GM19193 (cell line): ENCODE data around the gene RBM20.

Experiments
- POLR2A ChIP-seq: IDR thresholded peaks from 4 replicates; pipeline ENCODE4 v1.6.1; 2011; ENCODE audit not compliant: insufficient read depth, insufficient read length; ENCODE audit errors: extremely low read depth

The RBM20 gene

DNA sequence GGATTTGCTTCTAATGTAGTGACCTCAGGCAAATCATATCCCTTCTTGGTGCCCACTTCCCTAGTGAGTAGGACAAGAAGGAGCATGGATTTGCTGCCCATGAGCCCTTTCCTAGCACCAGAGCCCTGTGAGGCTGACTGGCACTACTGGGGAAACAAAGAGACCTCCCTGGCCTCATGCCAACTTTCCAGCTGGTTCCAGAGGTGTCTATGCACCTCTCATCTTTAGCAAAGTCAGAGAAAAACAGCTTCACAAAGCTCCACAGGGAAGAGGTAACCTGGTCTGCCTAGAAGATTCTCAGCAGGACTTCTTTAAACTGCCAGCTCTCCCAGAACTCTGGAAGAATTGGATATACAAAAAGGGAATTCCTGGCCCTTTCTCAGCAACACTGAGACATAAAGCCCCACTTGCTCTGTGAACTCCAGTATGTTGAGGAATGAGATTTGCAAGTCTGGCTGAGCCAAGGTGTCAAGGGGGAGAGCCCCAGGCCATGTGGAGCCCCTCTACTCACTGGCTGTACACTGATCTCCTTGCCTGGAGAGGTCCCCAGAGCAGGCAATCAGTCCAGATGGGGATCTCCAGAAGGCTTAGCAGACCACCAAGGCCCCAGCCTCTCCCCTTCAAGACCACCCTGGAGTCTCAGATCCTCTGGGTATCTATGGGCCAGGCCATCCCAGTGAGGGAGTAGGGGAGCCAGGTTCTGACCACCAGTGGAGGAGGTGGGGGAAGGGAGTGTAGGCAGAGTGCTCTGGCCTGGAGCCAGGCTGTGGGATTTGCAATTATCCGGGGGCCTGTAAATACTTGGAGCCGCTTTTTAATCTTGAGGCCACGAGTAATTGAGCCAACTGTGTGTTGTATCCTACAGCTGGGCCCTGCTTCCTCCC, 24.4 kb upstream of the RBM20 start:
- no peak for TF ChIP-seq POLR2A

- TF ChIP-seq POLR2A, result no peak
Measured at GRCh38 chr10:110620398-110620719, 23.8 kb upstream of the RBM20 start.

DNA sequence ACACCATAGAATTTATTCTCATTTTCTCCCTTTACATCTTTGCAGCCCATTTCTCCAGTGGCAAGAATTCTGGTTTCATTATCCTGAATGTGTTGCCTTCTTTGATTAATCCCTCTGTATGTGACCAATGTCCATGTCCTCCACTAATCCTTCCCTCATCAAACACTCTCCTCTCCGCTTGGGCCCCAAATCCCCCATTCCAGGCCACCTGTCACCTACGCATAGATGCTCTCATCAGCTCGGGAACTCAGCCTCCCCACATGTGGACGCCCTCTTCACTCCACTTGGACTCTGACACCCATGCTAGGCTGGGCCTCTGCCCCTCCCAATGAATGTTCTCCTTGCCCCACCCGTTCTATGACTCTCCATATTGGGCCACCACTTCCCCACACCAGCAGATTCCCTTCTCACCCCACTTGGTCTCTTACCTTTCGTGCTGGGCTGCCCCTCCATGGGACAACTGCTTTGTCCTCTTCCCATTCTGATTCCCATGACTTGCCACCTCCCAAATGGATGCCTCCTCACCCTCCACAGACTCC, 18.7 kb upstream of the RBM20 start:
- TF ChIP-seq POLR2A, result no peak

DNA sequence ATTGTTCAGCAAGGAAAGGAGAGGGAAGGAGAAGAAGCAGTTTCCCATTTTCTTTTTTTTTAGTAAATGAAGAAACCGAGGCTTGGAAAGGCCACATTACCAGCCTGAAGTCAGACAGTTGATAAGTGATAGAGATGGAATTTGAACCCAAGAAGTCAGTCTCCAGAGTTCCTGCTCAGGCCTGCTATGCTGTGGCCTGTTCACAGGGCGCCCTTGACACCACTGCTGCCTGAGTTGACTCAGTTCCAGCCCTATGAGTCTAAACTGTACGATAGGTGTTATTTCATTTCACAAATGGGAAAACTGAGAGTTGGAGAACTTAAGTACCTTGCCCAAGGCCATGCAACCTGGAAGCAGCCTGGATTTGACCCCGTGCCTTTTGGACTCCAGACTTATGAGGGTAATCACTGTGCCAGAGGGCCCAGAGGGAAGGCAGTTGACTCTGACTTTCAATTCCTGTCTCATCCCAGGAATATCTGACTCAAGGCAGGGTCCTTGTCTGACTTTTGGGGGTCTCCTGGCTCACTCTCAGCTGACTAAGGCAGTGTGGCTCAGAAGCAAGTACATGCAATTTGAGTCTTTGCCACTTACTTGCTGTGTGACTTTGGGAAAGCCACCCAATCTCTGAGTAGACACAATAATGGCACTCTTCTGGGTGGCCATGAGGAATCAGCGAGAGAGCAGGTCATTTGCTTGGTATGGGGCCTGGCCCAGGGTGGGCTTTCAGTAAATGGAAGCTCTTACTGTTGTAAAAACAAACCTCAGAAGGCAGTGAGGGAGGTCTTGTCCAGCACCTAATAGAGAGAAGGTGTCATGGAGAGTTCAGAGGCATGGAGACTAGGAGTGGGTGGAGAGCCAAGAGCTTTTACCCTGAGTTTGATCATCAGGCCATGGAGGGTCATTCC, 17.9 kb upstream of the RBM20 start:
- TF ChIP-seq POLR2A, result no peak

DNA sequence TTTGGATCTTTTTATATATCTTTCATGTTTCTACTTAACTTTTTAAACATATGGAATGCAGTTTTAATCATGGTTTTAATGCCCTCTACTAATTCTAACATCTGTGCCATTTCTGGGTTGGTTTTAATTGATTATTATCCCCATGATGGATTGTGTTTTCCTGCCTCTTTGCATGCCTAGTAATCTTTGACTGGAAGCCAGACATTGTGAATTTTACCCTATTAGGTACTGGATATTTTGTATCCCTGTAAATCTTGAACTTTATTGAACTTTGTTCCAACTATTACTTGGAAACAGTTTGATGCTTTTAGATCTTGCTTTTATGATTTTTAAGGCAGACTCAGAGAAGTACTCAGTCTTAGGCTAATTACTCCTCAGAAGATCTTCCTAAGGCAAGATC, 16.0 kb upstream of the RBM20 start:
- no peak for TF ChIP-seq POLR2A

- TF ChIP-seq POLR2A, result no peak
Measured at GRCh38 chr10:110629680-110630191, 14.4 kb upstream of the RBM20 start.

DNA sequence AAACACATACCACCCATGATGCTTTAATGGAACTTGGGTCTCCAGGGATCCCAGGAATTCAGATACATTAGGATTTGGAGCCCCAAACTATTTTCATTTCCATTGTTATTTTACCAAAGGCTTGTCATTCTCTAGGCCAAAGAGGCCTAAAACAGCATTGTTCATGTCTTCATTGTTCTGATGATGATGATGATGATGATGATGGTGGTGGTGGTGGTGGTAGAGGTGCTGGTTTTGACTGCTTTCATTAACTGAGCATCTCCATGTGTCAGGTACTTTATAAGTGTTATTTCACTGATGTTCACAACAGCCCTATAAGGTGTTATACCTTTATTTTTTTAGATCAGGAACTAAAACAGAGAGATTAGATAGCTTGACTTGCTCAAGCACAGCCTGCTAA, 12.2 kb upstream of the RBM20 start:
- no peak for TF ChIP-seq POLR2A

GRCh38 chr10:110632591-110633215, 11.4 kb upstream of the RBM20 start:
- TF ChIP-seq POLR2A, result no peak

DNA sequence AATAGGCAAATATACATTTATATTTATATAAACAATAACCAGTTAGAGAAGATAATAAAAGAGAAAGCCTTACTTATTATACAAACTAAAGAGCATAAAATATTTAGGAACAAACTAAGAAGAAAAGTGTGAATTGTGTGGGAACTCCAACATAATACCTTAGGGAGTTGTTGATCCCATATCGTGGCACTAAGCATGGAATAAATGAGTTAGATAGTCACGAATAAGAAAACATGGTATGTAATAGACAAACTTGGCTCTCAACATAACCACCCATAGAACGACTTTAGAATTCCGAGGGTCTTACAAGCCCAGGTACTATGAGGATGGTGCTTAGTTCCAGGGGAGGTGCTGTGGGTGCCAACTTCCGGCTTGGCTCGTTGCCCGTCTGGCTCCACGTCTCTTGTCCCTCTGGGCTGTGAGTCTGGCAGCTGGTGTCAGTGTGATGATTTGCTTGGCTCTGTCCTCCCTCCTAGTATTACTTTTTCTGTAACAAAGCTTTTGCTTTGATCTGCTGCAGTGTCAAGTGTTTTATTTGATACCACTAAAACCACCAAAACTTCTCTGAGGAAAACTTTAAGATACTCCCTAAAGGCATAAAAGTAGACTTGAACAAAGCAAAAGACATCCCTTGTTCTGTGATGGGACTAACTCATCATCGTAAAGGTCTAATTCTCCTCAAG, 9.5 kb upstream of the RBM20 start:
- no peak for TF ChIP-seq POLR2A

- TF ChIP-seq POLR2A, result no peak
Measured at GRCh38 chr10:110636572-110636931, 7.6 kb upstream of the RBM20 start.

DNA sequence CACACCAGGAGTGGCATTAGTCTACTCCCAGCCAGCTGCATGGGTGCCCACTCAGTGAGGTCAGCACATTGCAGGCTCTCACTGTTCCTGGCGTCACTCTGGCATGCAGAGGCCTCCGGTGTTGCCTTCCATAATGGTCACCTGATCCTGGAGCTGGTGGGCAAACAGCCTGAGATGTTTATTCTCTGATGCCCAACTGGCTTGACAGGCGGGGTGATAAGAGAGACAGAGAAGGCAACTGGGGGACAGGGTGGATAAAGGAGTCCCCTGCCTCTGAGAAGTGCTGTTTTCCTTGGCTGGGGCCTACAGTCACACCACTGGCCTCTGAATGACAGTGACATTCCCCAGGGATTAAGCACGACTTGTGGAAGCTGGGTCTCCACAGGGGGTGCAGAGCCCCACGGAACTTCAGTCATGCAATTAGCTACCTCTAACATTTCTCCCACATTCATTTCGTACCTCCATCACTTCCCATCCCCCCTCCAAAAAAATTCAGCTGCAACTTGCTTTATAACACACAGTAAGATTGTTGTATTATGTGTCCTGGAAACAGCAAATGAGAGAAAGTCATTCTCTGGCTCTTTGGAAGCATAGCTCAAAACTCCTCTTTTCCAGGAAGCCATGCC, 7.1 kb upstream of the RBM20 start:
- TF ChIP-seq POLR2A, result no peak

GRCh38 chr10:110637558-110638053, 6.5 kb upstream of the RBM20 start:
- no peak for TF ChIP-seq POLR2A

GRCh38 chr10:110638319-110638718, 5.8 kb upstream of the RBM20 start:
- no peak for TF ChIP-seq POLR2A

DNA sequence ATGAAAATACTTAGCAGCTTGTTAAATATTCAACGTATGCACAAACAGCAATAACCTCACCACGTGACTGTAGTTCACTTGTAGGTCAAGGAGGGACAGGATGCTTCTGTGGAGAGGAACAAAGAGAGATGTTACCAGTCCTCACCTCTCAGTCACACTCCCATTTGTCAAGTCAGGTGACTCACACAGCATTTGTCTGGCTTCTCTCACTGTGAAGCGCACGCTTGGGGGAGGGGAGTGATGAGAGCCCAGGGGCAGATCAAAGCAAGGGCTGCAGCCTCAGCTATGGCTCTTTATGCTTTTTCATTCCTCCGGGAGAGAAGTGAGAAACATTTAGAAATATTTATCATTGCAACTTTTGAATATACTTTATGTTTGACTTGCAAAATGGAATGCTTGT, 2.9 kb upstream of the RBM20 start:
- TF ChIP-seq POLR2A, result no peak
